CD14-positive monocyte (primary cell): ENCODE results near the gene ZNF117. TPM values are rescaled to one million over a fixed set of nuclear protein-coding genes. Genes with fewer than 3 reads are reported as not detected.

ENCODE experiments used
- DNase-seq, 3 donors: peaks; one replicate each; pipeline ENCODE4 v3.0.0-alpha.2; 2011 to 2022
- H2AFZ ChIP-seq: 2 replicates; pipeline ENCODE4 v1.6.0; 2012; ENCODE audit warnings: mild to moderate bottlenecking, low read depth, low read length, inconsistent platforms; ENCODE audit not compliant: insufficient read depth, poor library complexity, severe bottlenecking
- H3K27ac ChIP-seq, 2 donors: 1 replicate in 1 of 2; 2 replicates in 1 of 2; pipeline ENCODE4 v1.5.1; 2012 to 2013; ENCODE audit warnings: low read length in 2 of 2, control low read depth in 1 of 2, inconsistent platforms in 1 of 2, low read depth in 1 of 2, mild to moderate bottlenecking in 1 of 2
- H3K27me3 ChIP-seq, 2 donors: one replicate each; pipeline versions ENCODE4 v1.6.0 to v1.6.1; 2011 to 2013; ENCODE audit warnings: low read length in 2 of 2; ENCODE audit not compliant: control insufficient read depth in 2 of 2, insufficient read depth in 2 of 2
- H3K36me3 ChIP-seq, 2 donors: replicated peaks in 1 of 2; 1 replicate in 1 of 2; 2 replicates in 1 of 2; pipeline versions ENCODE4 v1.5.1 to v1.6.1; 2012 to 2013; ENCODE audit warnings: low read length in 2 of 2, control low read depth in 1 of 2, inconsistent platforms in 1 of 2, mild to moderate bottlenecking in 1 of 2; ENCODE audit not compliant: insufficient read depth in 2 of 2, control insufficient read depth in 1 of 2
- H3K4me1 ChIP-seq, 2 donors: 1 replicate in 1 of 2; 2 replicates in 1 of 2; pipeline versions ENCODE4 v1.5.1 to v1.6.1; 2012 to 2013; ENCODE audit warnings: low read length in 2 of 2, control low read depth in 1 of 2, inconsistent platforms in 1 of 2, mild to moderate bottlenecking in 1 of 2, moderate library complexity in 1 of 2; ENCODE audit not compliant: insufficient read depth in 2 of 2, control insufficient read depth in 1 of 2
- H3K4me2 ChIP-seq: replicated peaks from 2 replicates; pipeline ENCODE3; 2012; ENCODE audit warnings: low read length, moderate library complexity, mild to moderate bottlenecking; ENCODE audit not compliant: poor library complexity, severe bottlenecking; ENCODE audit errors: extremely low read depth
- H3K4me3 ChIP-seq, 3 experiments: fragments of 200-600 bp in 1 of 3; sonication (generic) in 1 of 3; replicated peaks in 1 of 3; 1 replicate in 2 of 3; 2 replicates in 1 of 3; pipeline ENCODE4 v1.5.1; 2011 to 2013; ENCODE audit warnings: low read length in 3 of 3, mild to moderate bottlenecking in 3 of 3, control low read depth in 2 of 3, low read depth in 2 of 3, inconsistent platforms in 1 of 3, moderate library complexity in 1 of 3
- H3K79me2 ChIP-seq: 2 replicates; pipeline ENCODE4 v1.6.0; 2012; ENCODE audit warnings: mild to moderate bottlenecking, control low read depth, inconsistent platforms, low read length, moderate library complexity; ENCODE audit not compliant: insufficient read depth
- H3K9ac ChIP-seq: 2 replicates; pipeline ENCODE4 v1.6.0; 2017; ENCODE audit warnings: low read length, mild to moderate bottlenecking; ENCODE audit not compliant: insufficient read depth, poor library complexity, severe bottlenecking
- H3K9me3 ChIP-seq, 2 donors: replicated peaks in 1 of 2; 1 replicate in 1 of 2; 2 replicates in 1 of 2; pipeline versions ENCODE4 v1.5.1 to v1.6.1; 2012 to 2013; ENCODE audit warnings: low read length in 2 of 2, control low read depth in 1 of 2; ENCODE audit not compliant: control insufficient read depth in 1 of 2, insufficient read depth in 1 of 2
- H4K20me1 ChIP-seq: 2 replicates; pipeline ENCODE4 v1.6.0; 2012; ENCODE audit warnings: mild to moderate bottlenecking, low read length, control low read depth, moderate library complexity; ENCODE audit not compliant: insufficient read depth
- H3K27ac Mint-ChIP-seq, 7 donors: one replicate each; pipeline ENCODE4 v1.8.0; 2020; ENCODE audit warnings: mild to moderate bottlenecking in 7 of 7, mixed read lengths in 7 of 7, moderate library complexity in 6 of 7, inconsistent platforms in 2 of 7
- H3K27me3 Mint-ChIP-seq, 3 donors: one replicate each; pipeline ENCODE4 v1.8.0; 2021 to 2022; ENCODE audit warnings: low read depth in 3 of 3, mild to moderate bottlenecking in 3 of 3, mixed read lengths in 3 of 3, moderate library complexity in 3 of 3, inconsistent platforms in 1 of 3
- H3K36me3 Mint-ChIP-seq, 2 donors: one replicate each; pipeline ENCODE4 v1.8.0; 2020; ENCODE audit warnings: mixed read lengths in 2 of 2, inconsistent platforms in 1 of 2, mild to moderate bottlenecking in 1 of 2
- H3K4me1 Mint-ChIP-seq: one replicate; pipeline ENCODE4 v1.8.0; 2020; ENCODE audit warnings: mild to moderate bottlenecking, mixed read lengths
- H3K4me3 Mint-ChIP-seq, 2 donors: one replicate each; pipeline ENCODE4 v1.8.0; 2020; ENCODE audit warnings: mild to moderate bottlenecking in 2 of 2, mixed read lengths in 2 of 2, moderate library complexity in 1 of 2
- H3K9me3 Mint-ChIP-seq, 7 donors: one replicate each; pipeline ENCODE4 v1.8.0; 2020 to 2022; ENCODE audit warnings: mixed read lengths in 7 of 7, mild to moderate bottlenecking in 6 of 7, moderate library complexity in 6 of 7, inconsistent platforms in 2 of 7
- WGBS: methylation state at CpG from one replicate; pipeline ENCODE4 v1.1.5; 2013; ENCODE audit warnings: missing lambda C conversion rate; ENCODE audit not compliant: insufficient coverage; 5-methylcytosine and 5-hydroxymethylcytosine counted together
- intact Hi-C, 2 donors: fragments of 100-400 bp; cut with micrococcal nuclease; formaldehyde crosslinking; loops; one replicate each; pipeline versions ENCODE4 v1.15.0 to v1.15.1; 2023
- polyA plus RNA-seq, 3 donors: library from polyadenylated mRNA; depleted of rRNA in 1 of 3; unstranded in 2 of 3; stranded (reverse) in 1 of 3; fragments of 300-500 nt in 2 of 3; fragments of >200 nt in 1 of 3; fragmentation: Illumina TruSeq in 2 of 3; gene quantifications; 1 replicate in 2 of 3; 2 replicates in 1 of 3; pipeline ENCODE4 v1.2.3, GENCODE V29; 2012 to 2021
- TF ChIP-seq, protein P1 (sequence below): fragments of 200-600 bp; IDR thresholded peaks from one replicate; pipeline ENCODE4 v1.8.0; 2022; ENCODE audit warnings: antibody characterized with exemption, mild to moderate bottlenecking

The ZNF117 gene
- polyA plus RNA-seq, 3 donors: 0.37 to 8.7 (median 0.64) TPM

DNA sequence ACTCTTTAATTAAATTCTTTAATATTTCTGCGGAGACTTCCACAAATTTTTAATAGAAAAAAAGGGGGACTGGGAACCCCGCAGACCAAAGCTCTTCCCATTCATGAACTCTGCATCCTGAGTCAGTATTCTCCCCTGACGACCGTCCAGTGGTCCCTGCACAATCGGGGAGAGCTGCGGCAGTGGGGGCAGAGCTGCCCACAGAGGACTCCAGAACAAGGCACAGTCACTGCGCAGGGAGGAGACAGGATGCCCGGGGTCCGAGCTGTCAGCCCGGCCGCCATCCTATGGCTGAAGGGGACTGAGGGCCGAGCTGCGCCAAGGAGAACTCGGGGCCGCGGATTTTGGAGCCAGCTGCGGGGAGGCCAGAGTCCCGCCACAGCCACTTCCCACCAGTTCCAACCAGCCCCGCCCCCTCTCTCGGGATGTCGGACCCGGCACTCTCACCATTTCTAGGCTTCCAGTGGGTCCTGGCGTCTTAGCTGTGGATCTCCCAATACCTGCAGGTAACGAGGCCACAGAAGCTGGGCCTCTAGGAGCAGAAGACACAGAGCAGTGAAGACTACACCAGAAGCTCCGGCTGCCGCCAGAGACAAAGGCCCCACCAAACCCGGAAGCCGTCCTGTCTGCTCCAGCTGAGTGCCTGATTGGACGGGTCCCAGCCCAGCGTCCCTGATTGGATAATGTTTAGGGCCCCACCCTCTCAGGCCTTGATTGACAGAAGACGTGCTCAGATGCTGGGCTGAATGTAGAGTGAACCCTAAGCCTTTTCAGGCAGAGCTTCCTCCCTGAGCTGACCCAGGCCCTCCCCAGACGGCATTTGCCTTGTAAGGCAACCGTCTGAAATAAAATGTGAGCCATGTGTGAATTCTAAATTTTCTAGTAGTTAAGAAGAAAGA is 15.5 kb upstream of the ZNF117 start, which contains the start of gene ERV3-1:
TSS of gene ERV3-1 (minus strand) at position 594 of the 899 bp plus-strand sequence. CDS start 13,661 bp downstream, outside the sequence.
- peaks cover 34 to 36% of the 10 kb centered on the region in 2 donors for H3K36me3 Mint-ChIP-seq
- peaks cover 24 to 26% of the 10 kb centered on the region in 2 donors for H3K9me3 ChIP-seq
- TF ChIP-seq, protein P1, sequence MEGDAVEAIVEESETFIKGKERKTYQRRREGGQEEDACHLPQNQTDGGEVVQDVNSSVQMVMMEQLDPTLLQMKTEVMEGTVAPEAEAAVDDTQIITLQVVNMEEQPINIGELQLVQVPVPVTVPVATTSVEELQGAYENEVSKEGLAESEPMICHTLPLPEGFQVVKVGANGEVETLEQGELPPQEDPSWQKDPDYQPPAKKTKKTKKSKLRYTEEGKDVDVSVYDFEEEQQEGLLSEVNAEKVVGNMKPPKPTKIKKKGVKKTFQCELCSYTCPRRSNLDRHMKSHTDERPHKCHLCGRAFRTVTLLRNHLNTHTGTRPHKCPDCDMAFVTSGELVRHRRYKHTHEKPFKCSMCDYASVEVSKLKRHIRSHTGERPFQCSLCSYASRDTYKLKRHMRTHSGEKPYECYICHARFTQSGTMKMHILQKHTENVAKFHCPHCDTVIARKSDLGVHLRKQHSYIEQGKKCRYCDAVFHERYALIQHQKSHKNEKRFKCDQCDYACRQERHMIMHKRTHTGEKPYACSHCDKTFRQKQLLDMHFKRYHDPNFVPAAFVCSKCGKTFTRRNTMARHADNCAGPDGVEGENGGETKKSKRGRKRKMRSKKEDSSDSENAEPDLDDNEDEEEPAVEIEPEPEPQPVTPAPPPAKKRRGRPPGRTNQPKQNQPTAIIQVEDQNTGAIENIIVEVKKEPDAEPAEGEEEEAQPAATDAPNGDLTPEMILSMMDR: no peak
- H3K4me1 ChIP-seq: peaks cover 22 to 26% of the 10 kb centered on the region in 2 donors
- no peaks in the 10 kb centered on the region for H3K27me3 ChIP-seq
- H3K27me3 Mint-ChIP-seq: peaks cover 0 to 2% (median 2%) of the 10 kb centered on the region in 3 donors
- H3K27ac Mint-ChIP-seq: peak within 1 kb of the TSS; percentile 98 to 100 (median 99)
- H3K4me1 Mint-ChIP-seq: peaks cover 46% of the 10 kb centered on the region
- H3K4me3 ChIP-seq: peak within 1 kb of the TSS; percentile 68 to 92 (median 76)
- H3K9ac ChIP-seq: peak within 1 kb of the TSS; percentile 95
- DNase-seq: peak; percentile 91 to 95 (median 93)
- peaks cover 4 to 34% of the 10 kb centered on the region in 2 donors for H3K36me3 ChIP-seq
- WGBS: 0% methylated on average over 28 of the region's 33 CpGs
- intact Hi-C loops: loop anchor here in 1 of 2 donors (10.0 kb wide), 1 partner anchor 102 kb away; the partner anchor contains the start of gene ZNF273
- H3K4me2 ChIP-seq: peak within 1 kb of the TSS; percentile 86
- peak within 1 kb of the TSS; percentile 90 to 95 for H3K27ac ChIP-seq
- no peaks in the 10 kb centered on the region for H4K20me1 ChIP-seq
- peak within 1 kb of the TSS; percentile 95 to 98 for H3K4me3 Mint-ChIP-seq
- H3K9me3 Mint-ChIP-seq: peaks cover 14 to 36% (median 33%) of the 10 kb centered on the region in 7 donors
- H2AFZ ChIP-seq: peak within 1 kb of the TSS; percentile 80
- H3K79me2 ChIP-seq: peaks cover 55% of the 10 kb centered on the region

DNA sequence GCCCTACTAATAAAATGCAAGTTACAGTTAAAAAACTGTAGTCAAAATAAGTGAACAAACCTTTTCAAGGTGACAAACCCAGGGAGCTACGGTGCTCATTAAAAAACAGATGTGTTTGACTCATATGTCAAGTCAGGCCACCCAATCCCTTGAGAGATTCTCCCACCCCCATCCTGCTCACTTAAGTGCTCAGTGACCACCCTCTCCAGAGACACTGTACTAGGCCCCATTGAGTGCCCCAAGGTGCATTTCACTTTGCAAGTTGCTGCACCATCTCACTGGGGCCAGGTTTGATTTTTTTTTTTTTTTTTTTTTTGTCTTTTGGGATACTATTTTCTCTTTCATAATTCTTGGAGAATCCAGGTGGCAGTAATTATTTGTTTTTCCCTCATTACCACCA is 13.7 kb upstream of the ZNF117 start:
- Histone ChIP-seq H3K27ac (peak overlapping the region in 1 of 2 donors; percentile 95), H3K27me3 (no peaks in the 10 kb centered on the region), H2AFZ (no peak overlapping the region), H3K79me2 (peaks cover 60% of the 10 kb centered on the region), H3K4me1 (peaks cover 40 to 44% of the 10 kb centered on the region in 2 donors), H3K4me2 (peak overlapping the region; percentile 86), H3K36me3 (peaks cover 6 to 40% of the 10 kb centered on the region in 2 donors), H3K9me3 (peaks cover 37 to 43% of the 10 kb centered on the region in 2 donors), H3K9ac (no peak overlapping the region), H4K20me1 (no peaks in the 10 kb centered on the region), H3K4me3 (peak overlapping the region in 1 of 3 experiments; percentile 92)
- intact Hi-C loops: loop anchor here in 1 of 2 donors (5.0 to 10.0 kb wide), 2 partner anchors 33 to 100 kb away; partner anchors contain the start of gene ZNF273
- DNase-seq: no peak
- H3K4me3 Mint-ChIP-seq: peak overlapping the region; percentile 24 to 98
- H3K36me3 Mint-ChIP-seq: peaks cover 40 to 46% of the 10 kb centered on the region in 2 donors
- TF ChIP-seq, protein P1: no peak
- WGBS: 100% methylated on average over 1 of the region's 1 CpG
- peaks cover 55% of the 10 kb centered on the region for H3K4me1 Mint-ChIP-seq
- peaks cover 0 to 2% (median 2%) of the 10 kb centered on the region in 3 donors for H3K27me3 Mint-ChIP-seq
- peaks cover 20 to 52% (median 50%) of the 10 kb centered on the region in 7 donors for H3K9me3 Mint-ChIP-seq
- peak overlapping the region in 3 of 7 donors; percentile 84 to 99 (median 98) for H3K27ac Mint-ChIP-seq
